K562 (cell line): Measurements from ENCODE around the gene EGLN1. TPM values are rescaled to one million over a fixed set of nuclear protein-coding genes. Genes with fewer than 3 reads are reported as not detected.

Source experiments
- ARID4B ChIP-seq: sonication (generic); formaldehyde crosslinking; IDR thresholded peaks from 2 replicates; pipeline ENCODE4 v1.8.0; 2022; ENCODE audit warnings: mild to moderate bottlenecking, missing genetic modification reagents
- ATF6 ChIP-seq: sonication (generic); formaldehyde crosslinking; IDR thresholded peaks from 2 replicates; pipeline ENCODE4 v1.4.0; 2020; ENCODE audit warnings: mild to moderate bottlenecking, missing genetic modification reagents
- C11orf30 ChIP-seq: fragments of 450-650 bp; IDR thresholded peaks from 2 replicates; pipeline ENCODE4 v1.6.1; 2016; ENCODE audit warnings: low read depth, mild to moderate bottlenecking
- CAMTA2 ChIP-seq: fragments of 250-450 bp; sonication (Bioruptor Pico); conservative IDR thresholded peaks from 2 replicates; pipeline ENCODE4 v1.5.1; 2022
- DEAF1 ChIP-seq: fragments of 450-650 bp; formaldehyde crosslinking; IDR thresholded peaks from 2 replicates; pipeline ENCODE4 v1.4.0; 2020; ENCODE audit warnings: mild to moderate bottlenecking, moderate library complexity
- E2F6 ChIP-seq, 2 experiments: IDR thresholded peaks; 2 replicates each; pipeline ENCODE4 v1.6.1; 2011; ENCODE audit warnings: borderline replicate concordance in 1 of 2, control low read depth in 1 of 2, low read depth in 1 of 2, low read length in 1 of 2, mild to moderate bottlenecking in 1 of 2, mixed read lengths in 1 of 2, moderate library complexity in 1 of 2; ENCODE audit not compliant: insufficient read depth in 1 of 2, insufficient read length in 1 of 2, poor library complexity in 1 of 2, severe bottlenecking in 1 of 2; ENCODE audit errors: extremely low read depth in 1 of 2
- GATAD2A ChIP-seq: fragments of 450-650 bp; IDR thresholded peaks from 2 replicates; pipeline ENCODE4 v1.6.1; 2017
- HDAC2 ChIP-seq: fragments of 450-650 bp; IDR thresholded peaks from 2 replicates; pipeline ENCODE4 v1.6.1; 2016; ENCODE audit warnings: mild to moderate bottlenecking
- ILF3 ChIP-seq: fragments of 450-650 bp; IDR thresholded peaks from 2 replicates; pipeline ENCODE4 v1.6.1; 2018; ENCODE audit warnings: antibody characterized with exemption, mild to moderate bottlenecking, moderate library complexity, borderline replicate concordance
- KDM5B ChIP-seq: fragments of 200-600 bp; sonication (generic); IDR thresholded peaks from 2 replicates; pipeline ENCODE4 v1.6.1; 2012; ENCODE audit warnings: low read depth, mild to moderate bottlenecking, moderate library complexity, low read length, control low read depth, inconsistent platforms; ENCODE audit not compliant: insufficient replicate concordance
- NFIC ChIP-seq: fragments of 450-650 bp; IDR thresholded peaks from 2 replicates; pipeline ENCODE4 v1.6.1; 2017; ENCODE audit warnings: mild to moderate bottlenecking, inconsistent platforms
- RBBP5 ChIP-seq: fragments of 200-600 bp; sonication (generic); IDR thresholded peaks from 2 replicates; pipeline ENCODE4 v1.6.1; 2012; ENCODE audit warnings: borderline replicate concordance, mild to moderate bottlenecking, low read length, control low read depth, inconsistent platforms; ENCODE audit not compliant: insufficient read depth, poor library complexity, severe bottlenecking
- ZNF175 ChIP-seq: fragments of 200-800 bp; sonication (Bioruptor generic); IDR thresholded peaks from 2 replicates; pipeline ENCODE4 v1.6.1; 2016; ENCODE audit warnings: low read depth, mild to moderate bottlenecking, missing genetic modification characterization, missing compliant biosample characterization
- ZNF224 ChIP-seq: sonication (generic); formaldehyde crosslinking; IDR thresholded peaks from 2 replicates; pipeline ENCODE4 v1.8.0; 2022; ENCODE audit warnings: mild to moderate bottlenecking, missing genetic modification reagents
- ZNF384 ChIP-seq: IDR thresholded peaks from 2 replicates; pipeline ENCODE4 v1.6.1; 2012; ENCODE audit warnings: low read depth, low read length, improper control_type of control experiment
- ZNF668 ChIP-seq: fragments of 250-450 bp; sonication (Bioruptor Pico); IDR thresholded peaks from 2 replicates; pipeline ENCODE4 v1.8.0; 2022; ENCODE audit warnings: mild to moderate bottlenecking, inconsistent platforms
- polyA plus RNA-seq, 8 experiments: library from polyadenylated mRNA; depleted of rRNA in 4 of 8; stranded (reverse) in 5 of 8; unstranded in 3 of 8; fragments of >200 nt; fragmentation: Nextera tagmentation in 2 of 8; fragmentation: Illumina TruSeq in 1 of 8; extraction: Ambion mirVana in 2 of 8; extraction: Trizol in 1 of 8; gene quantifications; 2 replicates each; pipeline versions ENCODE4 v1.2.1 to v1.2.3, GENCODE V29; 2011 to 2014; ENCODE audit warnings: inconsistent platforms in 1 of 8, missing spikeins in 1 of 8
- total RNA-seq, 7 experiments: library from RNA; depleted of rRNA in 6 of 7; stranded (reverse); fragments of >200 nt in 6 of 7; fragmentation: Illumina TruSeq in 2 of 7; extraction: Trizol in 2 of 7; gene quantifications; 2 replicates each; pipeline versions ENCODE4 v1.2.1 to v1.2.3, GENCODE V29; 2011 to 2021; ENCODE audit warnings: low replicate concordance in 1 of 7

Gene EGLN1
- total and polyA plus RNA-seq, 9 of the 15 experiments (the other 6 are each of a cell fraction or from before 2014, with no cell fraction given) = 5.2 to 54.3 (median 24.6) TPM

GRCh38 chr1:231338270-231339128, 83.6 kb downstream of the EGLN1 start, which contains the start of gene SPRTN (continued):
- TF ChIP-seq ARID4B (no peak; the same call in 1 of the 2 replicates), CAMTA2 (CRISPR knock-in tag) (0 out of 2 replicates have a peak, but pooled peaks have one; percentile 12), KDM5B (peak; percentile 80), HDAC2 (peak; percentile 80; the same call in 1 of the 2 replicates), RBBP5 (peak; percentile 85), ATF6 (CRISPR knock-in tag) (0 out of 2 replicates have a peak, but pooled peaks have one; percentile 97), ZNF224 (CRISPR knock-in tag) (0 out of 2 replicates have a peak, but pooled peaks have one; percentile 38), GATAD2A (peak; percentile 47; the same call in 1 of the 2 replicates), ZNF668 (CRISPR knock-in tag) (peak; percentile 51; the same call in 1 of the 2 replicates), E2F6 (IDR thresholded peaks at IDR 0.05; ENCODE audit: borderline replicate concordance in 1 of 2, extremely low read depth in 1 of 2, insufficient read depth in 1 of 2, insufficient read length in 1 of 2, low read depth in 1 of 2, low read length in 1 of 2, poor library complexity in 1 of 2, severe bottlenecking in 1 of 2) (peak; percentile 35 to 59), NFIC (peak; percentile 52; the same call in 1 of the 2 replicates), DEAF1 (no peak), ZNF175 (no peak), C11orf30 (peak; percentile 36; the same call in 1 of the 2 replicates), ZNF384 (0 out of 2 replicates have a peak, but pooled peaks have one; percentile 10), ILF3 (no peak)
